ENCODE measurements around the gene AMFR.

The AMFR gene

GRCh38 chr16:56349711-56350161, 75.6 kb downstream of the AMFR start:
- no peak for TF ChIP-seq FOXP2 (optimal IDR thresholded peaks at IDR 0.05; ENCODE audit: borderline replicate concordance, extremely low read depth, extremely low read length, insufficient read depth)
- no peak for TF ChIP-seq SIN3A (IDR thresholded peaks at IDR 0.05; ENCODE audit: borderline replicate concordance, insufficient read depth, low read length)
- no peak for TF ChIP-seq POLR2AphosphoS5 (IDR thresholded peaks at IDR 0.05; ENCODE audit: low read depth, low read length)

GRCh38 chr16:56349086-56349415, 76.3 kb downstream of the AMFR start:
- TF ChIP-seq SIN3A (IDR thresholded peaks at IDR 0.05; ENCODE audit: borderline replicate concordance, insufficient read depth, low read length) (no peak), TAF1 (IDR thresholded peaks at IDR 0.05; ENCODE audit: borderline replicate concordance, insufficient read depth, low read length) (no peak), FOXP2 (optimal IDR thresholded peaks at IDR 0.05; ENCODE audit: borderline replicate concordance, extremely low read depth, extremely low read length, insufficient read depth) (no peak), POLR2AphosphoS5 (IDR thresholded peaks at IDR 0.05; ENCODE audit: low read depth, low read length) (no peak)

- TF ChIP-seq REST (IDR thresholded peaks at IDR 0.05; ENCODE audit: insufficient read depth in 1 of 2, low read depth in 2 of 2, low read length in 2 of 2) (no peak), TAF1 (IDR thresholded peaks at IDR 0.05; ENCODE audit: borderline replicate concordance, insufficient read depth, low read length) (no peak), POLR2AphosphoS5 (IDR thresholded peaks at IDR 0.05; ENCODE audit: low read depth, low read length) (no peak), SIN3A (IDR thresholded peaks at IDR 0.05; ENCODE audit: borderline replicate concordance, insufficient read depth, low read length) (no peak), FOXP2 (optimal IDR thresholded peaks at IDR 0.05; ENCODE audit: borderline replicate concordance, extremely low read depth, extremely low read length, insufficient read depth) (no peak)
These were observed 76.9 kb downstream of the AMFR start for GRCh38 chr16:56348168-56349085.

- TF ChIP-seq REST (IDR thresholded peaks at IDR 0.05; ENCODE audit: insufficient read depth in 1 of 2, low read depth in 2 of 2, low read length in 2 of 2), result no peak
- no peak for TF ChIP-seq TAF1 (IDR thresholded peaks at IDR 0.05; ENCODE audit: borderline replicate concordance, insufficient read depth, low read length)
- TF ChIP-seq SIN3A (IDR thresholded peaks at IDR 0.05; ENCODE audit: borderline replicate concordance, insufficient read depth, low read length), result no peak
- no peak for TF ChIP-seq FOXP2 (optimal IDR thresholded peaks at IDR 0.05; ENCODE audit: borderline replicate concordance, extremely low read depth, extremely low read length, insufficient read depth)
- TF ChIP-seq POLR2AphosphoS5 (IDR thresholded peaks at IDR 0.05; ENCODE audit: low read depth, low read length), result no peak
These were observed 77.7 kb downstream of the AMFR start for GRCh38 chr16:56347670-56348069.

GRCh38 chr16:56347166-56347565, 78.2 kb downstream of the AMFR start:
- TF ChIP-seq REST (IDR thresholded peaks at IDR 0.05; ENCODE audit: insufficient read depth in 1 of 2, low read depth in 2 of 2, low read length in 2 of 2) (no peak), TAF1 (IDR thresholded peaks at IDR 0.05; ENCODE audit: borderline replicate concordance, insufficient read depth, low read length) (no peak), FOXP2 (optimal IDR thresholded peaks at IDR 0.05; ENCODE audit: borderline replicate concordance, extremely low read depth, extremely low read length, insufficient read depth) (no peak)
